ENCODE results near the gene CAB39.

CAB39 gene

DNA sequence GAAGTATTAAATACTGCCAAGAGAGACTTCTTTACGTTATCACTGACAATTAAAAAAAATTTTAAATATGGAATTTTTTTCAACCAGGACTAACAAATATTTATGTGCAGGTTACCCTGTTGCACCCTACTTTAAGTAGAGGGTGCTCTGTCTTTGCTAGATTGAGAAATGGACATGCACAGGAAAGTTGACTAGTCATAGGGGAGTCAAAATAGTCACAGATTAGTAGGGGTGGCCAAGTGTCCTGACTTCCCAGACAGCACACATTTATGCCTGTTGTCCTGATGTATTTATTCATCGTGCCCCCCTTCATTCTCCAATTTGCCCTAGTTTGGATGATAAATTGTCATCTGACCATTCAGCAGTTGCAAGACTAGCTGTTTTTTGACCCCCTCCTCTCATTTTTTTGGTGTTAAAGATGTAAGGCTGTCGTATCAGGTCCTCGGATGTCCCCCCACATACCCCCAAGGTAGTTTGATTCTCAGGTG is 20.3 kb downstream of the CAB39 start:
- DNase-seq (ENCODE audit: low read depth): no peak
- H3K4me3 ChIP-seq (ENCODE audit: control insufficient read depth, low read depth, low read length): no peak overlapping the region
- TF ChIP-seq, protein P1, sequence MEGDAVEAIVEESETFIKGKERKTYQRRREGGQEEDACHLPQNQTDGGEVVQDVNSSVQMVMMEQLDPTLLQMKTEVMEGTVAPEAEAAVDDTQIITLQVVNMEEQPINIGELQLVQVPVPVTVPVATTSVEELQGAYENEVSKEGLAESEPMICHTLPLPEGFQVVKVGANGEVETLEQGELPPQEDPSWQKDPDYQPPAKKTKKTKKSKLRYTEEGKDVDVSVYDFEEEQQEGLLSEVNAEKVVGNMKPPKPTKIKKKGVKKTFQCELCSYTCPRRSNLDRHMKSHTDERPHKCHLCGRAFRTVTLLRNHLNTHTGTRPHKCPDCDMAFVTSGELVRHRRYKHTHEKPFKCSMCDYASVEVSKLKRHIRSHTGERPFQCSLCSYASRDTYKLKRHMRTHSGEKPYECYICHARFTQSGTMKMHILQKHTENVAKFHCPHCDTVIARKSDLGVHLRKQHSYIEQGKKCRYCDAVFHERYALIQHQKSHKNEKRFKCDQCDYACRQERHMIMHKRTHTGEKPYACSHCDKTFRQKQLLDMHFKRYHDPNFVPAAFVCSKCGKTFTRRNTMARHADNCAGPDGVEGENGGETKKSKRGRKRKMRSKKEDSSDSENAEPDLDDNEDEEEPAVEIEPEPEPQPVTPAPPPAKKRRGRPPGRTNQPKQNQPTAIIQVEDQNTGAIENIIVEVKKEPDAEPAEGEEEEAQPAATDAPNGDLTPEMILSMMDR (IDR thresholded peaks at IDR 0.05; ENCODE audit: control insufficient read depth, insufficient read depth, low read depth, low read length, missing control alignments): no peak

DNA sequence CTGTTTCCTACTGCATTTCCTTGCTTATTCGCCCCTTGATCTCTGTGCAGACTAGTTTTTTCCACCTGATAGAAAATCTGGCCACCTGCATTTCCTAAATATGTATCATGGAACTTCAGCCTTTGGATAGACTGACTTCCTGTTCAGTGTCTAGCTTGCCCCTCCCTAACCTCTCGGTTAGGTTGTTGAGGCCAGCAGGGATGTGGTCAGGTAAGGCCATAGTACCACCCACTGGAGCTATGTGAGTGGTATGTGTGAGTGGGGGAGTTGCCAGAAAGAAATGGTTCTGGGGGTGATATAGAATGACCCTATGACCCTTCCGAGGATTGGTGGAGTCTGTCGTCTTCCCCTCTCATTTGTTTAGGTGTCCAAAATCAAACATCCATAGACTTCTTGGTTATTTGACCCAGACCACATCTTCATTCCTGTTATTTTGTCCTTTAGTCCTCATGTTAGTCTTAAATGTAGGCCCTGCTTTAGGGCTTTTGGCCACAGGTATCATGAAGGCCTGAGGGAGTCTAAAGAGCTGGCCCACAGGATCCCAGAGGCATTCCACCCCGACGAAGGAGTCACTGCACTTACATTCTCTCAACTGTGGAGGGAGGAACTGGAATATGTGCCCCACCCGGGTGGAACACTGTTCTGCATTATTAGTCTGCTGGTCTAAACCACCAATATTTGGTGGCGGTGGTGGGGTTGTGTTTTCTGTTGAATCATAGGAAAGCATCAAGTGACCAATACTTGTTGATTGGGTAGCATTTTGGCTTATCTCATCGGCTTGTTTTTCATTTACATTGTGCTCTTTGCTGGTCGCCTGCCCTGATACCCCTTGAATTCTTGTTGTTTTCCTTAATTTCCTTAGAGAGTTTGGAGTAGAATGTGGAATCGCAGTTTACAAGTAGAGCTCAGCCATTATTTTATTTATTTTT is 21.9 kb downstream of the CAB39 start:
- TF ChIP-seq, protein P1 (IDR thresholded peaks at IDR 0.05; ENCODE audit: control insufficient read depth, insufficient read depth, low read depth, low read length, missing control alignments): no peak
- no peak for DNase-seq (ENCODE audit: low read depth)

DNA sequence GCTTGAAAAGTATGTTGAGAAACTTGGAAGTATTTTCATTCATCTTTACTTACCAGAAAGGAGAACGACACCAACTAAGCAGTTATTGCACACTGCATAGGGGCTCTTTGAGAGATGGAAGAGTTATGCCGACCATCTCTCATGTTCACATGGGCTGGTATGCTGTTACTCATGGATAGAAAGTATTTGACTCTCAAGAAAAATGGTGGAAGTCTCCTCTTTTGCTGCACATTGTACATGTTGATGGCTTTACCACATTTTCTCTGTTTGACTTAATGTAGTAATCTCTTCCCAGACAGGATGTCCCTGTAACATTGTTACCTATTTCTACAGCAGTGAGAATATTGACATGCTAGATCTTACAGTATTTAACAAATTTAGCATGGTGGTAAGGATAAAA is 23.2 kb downstream of the CAB39 start:
- TF ChIP-seq, protein P1 (IDR thresholded peaks at IDR 0.05; ENCODE audit: control insufficient read depth, insufficient read depth, low read depth, low read length, missing control alignments): no peak
- H3K4me3 ChIP-seq (ENCODE audit: control insufficient read depth, low read depth, low read length): no peak overlapping the region
- DNase-seq (ENCODE audit: low read depth): no peak

More for the DNA sequence above, 21.9 kb downstream of the CAB39 start:
- no peak overlapping the region for H3K4me3 ChIP-seq (ENCODE audit: control insufficient read depth, low read depth, low read length)

DNA sequence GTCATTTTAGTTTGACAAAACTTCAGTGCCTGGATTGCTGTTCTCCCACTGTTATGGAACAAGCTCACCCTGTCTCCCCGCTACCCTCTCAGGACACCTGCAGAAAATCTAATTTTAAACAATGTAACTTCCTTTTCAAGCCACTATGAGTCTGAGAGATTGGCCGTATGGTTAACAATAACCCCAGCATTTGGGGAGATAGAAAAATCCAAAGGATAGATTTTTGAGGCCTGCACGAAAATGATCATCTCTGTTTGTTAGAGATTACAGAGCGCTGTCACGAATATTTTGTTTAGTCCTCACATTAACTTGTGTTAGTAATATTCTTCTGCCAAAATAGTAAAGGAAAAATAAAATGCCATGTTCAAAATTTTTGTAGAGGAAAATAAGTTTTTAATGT is 24.7 kb downstream of the CAB39 start:
- DNase-seq (ENCODE audit: low read depth): no peak
- TF ChIP-seq, protein P1 (IDR thresholded peaks at IDR 0.05; ENCODE audit: control insufficient read depth, insufficient read depth, low read depth, low read length, missing control alignments): no peak
- H3K4me3 ChIP-seq (ENCODE audit: control insufficient read depth, low read depth, low read length): no peak overlapping the region

DNA sequence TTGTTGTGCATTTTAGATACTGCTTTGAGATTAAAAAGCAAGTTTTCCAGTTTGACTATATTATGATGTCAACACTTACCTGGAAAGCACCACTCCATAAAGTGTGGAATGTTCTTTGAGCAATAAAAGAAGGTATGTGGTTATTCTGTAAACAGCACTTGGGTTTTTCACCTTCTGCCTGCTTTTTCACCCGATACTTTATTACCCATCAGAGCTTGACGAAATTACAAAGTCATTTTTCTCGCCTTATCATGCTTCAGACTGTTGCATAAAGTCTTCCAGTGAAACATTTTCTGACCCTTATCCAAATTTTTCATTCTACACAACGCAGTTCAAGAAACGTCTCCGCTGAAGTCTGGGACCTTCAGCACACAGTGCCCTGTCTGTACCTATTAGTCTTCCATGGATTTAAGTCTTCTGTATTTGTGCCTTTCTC is 25.2 kb downstream of the CAB39 start:
- no peak overlapping the region for H3K4me3 ChIP-seq (ENCODE audit: control insufficient read depth, low read depth, low read length)
- TF ChIP-seq, protein P1 (IDR thresholded peaks at IDR 0.05; ENCODE audit: control insufficient read depth, insufficient read depth, low read depth, low read length, missing control alignments): no peak
- DNase-seq (ENCODE audit: low read depth): no peak

DNA sequence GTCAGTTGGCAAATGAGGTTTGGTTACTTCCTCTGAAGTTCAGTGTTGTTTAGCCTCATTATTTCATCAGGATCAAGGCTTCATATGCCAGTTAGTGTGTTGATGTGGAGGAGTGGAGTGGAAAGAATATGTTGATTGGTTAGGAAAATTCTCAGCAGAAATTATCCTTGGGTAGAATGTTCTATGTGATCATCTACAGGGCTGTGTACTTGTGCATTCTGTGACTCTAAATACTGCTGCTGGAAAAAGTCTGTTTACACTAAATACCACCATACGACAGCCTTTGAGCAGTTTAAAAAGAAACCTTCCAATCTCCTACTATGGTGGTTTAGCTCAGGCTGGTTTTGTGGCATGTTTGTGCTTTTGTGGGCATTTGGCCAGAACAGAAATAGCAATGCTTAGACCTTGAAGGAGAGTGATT is 25.8 kb downstream of the CAB39 start:
- DNase-seq (ENCODE audit: low read depth): no peak
- TF ChIP-seq, protein P1 (IDR thresholded peaks at IDR 0.05; ENCODE audit: control insufficient read depth, insufficient read depth, low read depth, low read length, missing control alignments): no peak
- no peak overlapping the region for H3K4me3 ChIP-seq (ENCODE audit: control insufficient read depth, low read depth, low read length)
